GM23338 (cell line): ENCODE measurements around the gene CDKN1A. TPM values are rescaled to one million over a fixed set of nuclear protein-coding genes. Genes with fewer than 3 reads are reported as not detected.

Experiments used
- ATAC-seq: fragments of 200-7000 bp; cut with Tn5 transposase; 3 replicates; pipeline ENCODE4 v1.9.1; 2020
- DNase-seq: peaks from one replicate; pipeline ENCODE4 v3.0.0-alpha.2; 2015; ENCODE audit warnings: low spot score
- H2AFZ ChIP-seq: fragments of 200-600 bp; sonication (generic); 2 replicates; pipeline ENCODE4 v1.8.0; 2016; ENCODE audit warnings: antibody characterized with exemption, mild to moderate bottlenecking, moderate library complexity
- H3F3A ChIP-seq: fragments of 200-600 bp; sonication (generic); replicated peaks from 2 replicates; pipeline ENCODE4 v1.8.0; 2017; ENCODE audit warnings: antibody characterized with exemption, mixed run types, low read depth
- H3K27ac ChIP-seq: fragments of 200-600 bp; sonication (generic); 2 replicates; pipeline ENCODE4 v1.6.1; 2016; ENCODE audit warnings: low read depth
- H3K27me3 ChIP-seq: fragments of 200-600 bp; sonication (generic); 2 replicates; pipeline ENCODE4 v1.8.0; 2016; ENCODE audit warnings: mild to moderate bottlenecking, mixed run types, moderate library complexity; ENCODE audit not compliant: insufficient read depth
- H3K36me3 ChIP-seq: fragments of 200-600 bp; sonication (generic); 2 replicates; pipeline ENCODE4 v1.8.0; 2016; ENCODE audit warnings: mild to moderate bottlenecking; ENCODE audit not compliant: insufficient read depth
- H3K4me1 ChIP-seq: fragments of 200-600 bp; sonication (generic); 2 replicates; pipeline ENCODE4 v1.8.0; 2016; ENCODE audit warnings: mild to moderate bottlenecking, moderate library complexity; ENCODE audit not compliant: insufficient read depth
- H3K4me2 ChIP-seq: fragments of 200-600 bp; sonication (generic); 2 replicates; pipeline ENCODE4 v1.7.1; 2017; ENCODE audit warnings: mixed run types
- H3K4me3 ChIP-seq: fragments of 200-600 bp; sonication (generic); 2 replicates; pipeline ENCODE4 v1.6.1; 2016; ENCODE audit warnings: mixed run types
- H3K79me2 ChIP-seq: fragments of 200-600 bp; sonication (generic); replicated peaks from 2 replicates; pipeline ENCODE4 v1.8.0; 2017; ENCODE audit warnings: mild to moderate bottlenecking; ENCODE audit not compliant: insufficient read depth
- H3K9me2 ChIP-seq: fragments of 200-600 bp; sonication (generic); 2 replicates; pipeline ENCODE4 v1.8.0; 2017; ENCODE audit not compliant: insufficient read depth
- H4K20me1 ChIP-seq: fragments of 200-600 bp; sonication (generic); replicated peaks from 2 replicates; pipeline ENCODE4 v1.8.0; 2017; ENCODE audit warnings: mild to moderate bottlenecking; ENCODE audit not compliant: insufficient read depth
- H3K27ac Mint-ChIP-seq: 2 replicates; pipeline ENCODE4 v1.8.0; 2020; ENCODE audit warnings: inconsistent platforms, mild to moderate bottlenecking, moderate library complexity, mixed read lengths
- H3K27me3 Mint-ChIP-seq: 3 replicates; pipeline ENCODE4 v1.8.0; 2022; ENCODE audit warnings: low read depth, mild to moderate bottlenecking, moderate library complexity, mixed read lengths, inconsistent platforms; ENCODE audit not compliant: insufficient read depth, poor library complexity
- H3K36me3 Mint-ChIP-seq: 3 replicates; pipeline ENCODE4 v1.8.0; 2021; ENCODE audit warnings: low read depth, mild to moderate bottlenecking, inconsistent platforms, moderate library complexity, mixed read lengths
- H3K4me1 Mint-ChIP-seq: 3 replicates; pipeline ENCODE4 v1.8.0; 2020; ENCODE audit warnings: mild to moderate bottlenecking, inconsistent platforms, mixed read lengths
- H3K4me3 Mint-ChIP-seq: 3 replicates; pipeline ENCODE4 v1.8.0; 2021; ENCODE audit warnings: moderate library complexity, mild to moderate bottlenecking, inconsistent platforms, mixed read lengths
- H3K9me3 Mint-ChIP-seq: 3 replicates; pipeline ENCODE4 v1.8.0; 2020; ENCODE audit warnings: moderate library complexity, mild to moderate bottlenecking, inconsistent platforms, mixed read lengths
- CREB1 ChIP-seq: fragments of 250-450 bp; sonication (Bioruptor Pico); IDR thresholded peaks from 2 replicates; pipeline ENCODE4 v1.5.0; 2020; ENCODE audit warnings: low read depth, mild to moderate bottlenecking, moderate library complexity
- EZH2 ChIP-seq: fragments of 200-600 bp; sonication (generic); IDR thresholded peaks from one replicate; pipeline ENCODE4 v1.8.0; 2017; ENCODE audit warnings: antibody characterized with exemption, mild to moderate bottlenecking, low read depth; ENCODE audit not compliant: unreplicated experiment
- EZH2phosphoT487 ChIP-seq: fragments of 200-600 bp; sonication (generic); IDR thresholded peaks from one replicate; pipeline ENCODE4 v1.8.1; 2018; ENCODE audit warnings: antibody characterized with exemption; ENCODE audit not compliant: unreplicated experiment
- JUNB ChIP-seq: IDR thresholded peaks from one replicate; pipeline ENCODE4 v1.6.1; 2016; ENCODE audit warnings: antibody characterized with exemption; ENCODE audit not compliant: unreplicated experiment
- NANOG ChIP-seq: IDR thresholded peaks from 2 replicates; pipeline ENCODE4 v1.6.1; 2016; ENCODE audit warnings: antibody characterized with exemption, borderline replicate concordance
- POLR2AphosphoS5 ChIP-seq: IDR thresholded peaks from 2 replicates; pipeline ENCODE4 v1.6.1; 2016; ENCODE audit warnings: antibody characterized with exemption, low read depth
- STAT1 ChIP-seq: IDR thresholded peaks from one replicate; pipeline ENCODE4 v1.6.1; 2016; ENCODE audit warnings: antibody characterized with exemption; ENCODE audit not compliant: unreplicated experiment
- ZNF114 ChIP-seq: fragments of 250-450 bp; sonication (Bioruptor Pico); IDR thresholded peaks from 2 replicates; pipeline ENCODE4 v1.5.0; 2020; ENCODE audit warnings: mild to moderate bottlenecking, moderate library complexity
- ZNF331 ChIP-seq: fragments of 250-450 bp; sonication (Bioruptor Pico); IDR thresholded peaks from 2 replicates; pipeline ENCODE4 v1.5.0; 2020; ENCODE audit warnings: low read depth, mild to moderate bottlenecking, moderate library complexity
- ZNF462 ChIP-seq: fragments of 250-450 bp; sonication (Bioruptor Pico); IDR thresholded peaks from 2 replicates; pipeline ENCODE4 v1.5.0; 2020; ENCODE audit warnings: mild to moderate bottlenecking, moderate library complexity
- polyA plus RNA-seq: library from polyadenylated mRNA; unstranded; fragments of >200 nt; fragmentation: Nextera tagmentation; extraction: Ambion mirVana; gene quantifications from 2 replicates; pipeline ENCODE4 v1.2.1, GENCODE V29; 2016
- total RNA-seq: library from RNA; depleted of rRNA; stranded (reverse); fragments of >200 nt; shearing (Covaris generic); gene quantifications from 2 replicates; pipeline ENCODE4 v1.2.3, GENCODE V29; 2014
- TF ChIP-seq, protein P1 (sequence below): IDR thresholded peaks from one replicate; pipeline ENCODE4 v1.6.1; 2018; ENCODE audit warnings: antibody characterized with exemption; ENCODE audit not compliant: unreplicated experiment
- TF ChIP-seq, protein P2 (sequence below), 2 experiments: fragments of 200-600 bp in 1 of 2; sonication (generic) in 1 of 2; conservative IDR thresholded peaks; 2 replicates each; pipeline versions ENCODE4 v1.5.1 to v1.6.1; 2016 to 2017; ENCODE audit warnings: antibody characterized with exemption in 2 of 2, low read depth in 2 of 2, mild to moderate bottlenecking in 2 of 2, moderate library complexity in 1 of 2
- TF ChIP-seq, protein P3 (sequence below): IDR thresholded peaks from 2 replicates; pipeline ENCODE4 v1.6.1; 2016; ENCODE audit warnings: antibody characterized with exemption

CDKN1A gene
- total and polyA plus RNA-seq, 2 experiments from 2014 or later = 31.5 to 45.6 TPM

DNA sequence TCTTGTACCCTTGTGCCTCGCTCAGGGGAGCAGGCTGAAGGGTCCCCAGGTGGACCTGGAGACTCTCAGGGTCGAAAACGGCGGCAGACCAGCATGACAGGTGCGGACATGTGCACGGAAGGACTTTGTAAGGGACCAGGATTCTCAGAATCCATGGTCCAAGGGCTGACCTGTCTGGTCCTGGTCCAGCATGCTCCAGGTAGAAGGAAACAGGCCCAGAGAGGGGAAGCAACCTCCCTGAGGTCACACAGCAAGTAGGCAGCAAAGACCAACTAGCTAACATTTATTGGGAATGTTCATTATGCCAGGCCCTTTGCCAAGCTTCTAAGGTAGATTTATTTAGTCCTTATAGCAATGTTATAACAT is 5.9 kb downstream of the CDKN1A start:
- Histone ChIP-seq H3K27ac (no peak overlapping the region), H3K79me2 (peaks cover 33% of the 10 kb centered on the region)
- H3K4me1 Mint-ChIP-seq = peaks cover 16% of the 10 kb centered on the region

More for the DNA sequence above, 5.9 kb downstream of the CDKN1A start:
- H4K20me1 ChIP-seq = no peaks in the 10 kb centered on the region; the same call in none of the 2 replicates
- H3K4me1 ChIP-seq = peaks cover 17% of the 10 kb centered on the region
- ATAC-seq (no peak), DNase-seq (no peak)
- TF ChIP-seq ZNF331 (CRISPR knock-in tag) (no peak), JUNB (no peak), POLR2AphosphoS5 (no peak), ZNF114 (no peak), STAT1 (no peak), CREB1 (CRISPR knock-in tag) (no peak), EZH2phosphoT487 (no peak), NANOG (no peak), ZNF462 (CRISPR knock-in tag) (no peak), EZH2 (no peak)
- TF ChIP-seq, protein P1, sequence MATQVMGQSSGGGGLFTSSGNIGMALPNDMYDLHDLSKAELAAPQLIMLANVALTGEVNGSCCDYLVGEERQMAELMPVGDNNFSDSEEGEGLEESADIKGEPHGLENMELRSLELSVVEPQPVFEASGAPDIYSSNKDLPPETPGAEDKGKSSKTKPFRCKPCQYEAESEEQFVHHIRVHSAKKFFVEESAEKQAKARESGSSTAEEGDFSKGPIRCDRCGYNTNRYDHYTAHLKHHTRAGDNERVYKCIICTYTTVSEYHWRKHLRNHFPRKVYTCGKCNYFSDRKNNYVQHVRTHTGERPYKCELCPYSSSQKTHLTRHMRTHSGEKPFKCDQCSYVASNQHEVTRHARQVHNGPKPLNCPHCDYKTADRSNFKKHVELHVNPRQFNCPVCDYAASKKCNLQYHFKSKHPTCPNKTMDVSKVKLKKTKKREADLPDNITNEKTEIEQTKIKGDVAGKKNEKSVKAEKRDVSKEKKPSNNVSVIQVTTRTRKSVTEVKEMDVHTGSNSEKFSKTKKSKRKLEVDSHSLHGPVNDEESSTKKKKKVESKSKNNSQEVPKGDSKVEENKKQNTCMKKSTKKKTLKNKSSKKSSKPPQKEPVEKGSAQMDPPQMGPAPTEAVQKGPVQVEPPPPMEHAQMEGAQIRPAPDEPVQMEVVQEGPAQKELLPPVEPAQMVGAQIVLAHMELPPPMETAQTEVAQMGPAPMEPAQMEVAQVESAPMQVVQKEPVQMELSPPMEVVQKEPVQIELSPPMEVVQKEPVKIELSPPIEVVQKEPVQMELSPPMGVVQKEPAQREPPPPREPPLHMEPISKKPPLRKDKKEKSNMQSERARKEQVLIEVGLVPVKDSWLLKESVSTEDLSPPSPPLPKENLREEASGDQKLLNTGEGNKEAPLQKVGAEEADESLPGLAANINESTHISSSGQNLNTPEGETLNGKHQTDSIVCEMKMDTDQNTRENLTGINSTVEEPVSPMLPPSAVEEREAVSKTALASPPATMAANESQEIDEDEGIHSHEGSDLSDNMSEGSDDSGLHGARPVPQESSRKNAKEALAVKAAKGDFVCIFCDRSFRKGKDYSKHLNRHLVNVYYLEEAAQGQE = no peak
- TF ChIP-seq, protein P2, sequence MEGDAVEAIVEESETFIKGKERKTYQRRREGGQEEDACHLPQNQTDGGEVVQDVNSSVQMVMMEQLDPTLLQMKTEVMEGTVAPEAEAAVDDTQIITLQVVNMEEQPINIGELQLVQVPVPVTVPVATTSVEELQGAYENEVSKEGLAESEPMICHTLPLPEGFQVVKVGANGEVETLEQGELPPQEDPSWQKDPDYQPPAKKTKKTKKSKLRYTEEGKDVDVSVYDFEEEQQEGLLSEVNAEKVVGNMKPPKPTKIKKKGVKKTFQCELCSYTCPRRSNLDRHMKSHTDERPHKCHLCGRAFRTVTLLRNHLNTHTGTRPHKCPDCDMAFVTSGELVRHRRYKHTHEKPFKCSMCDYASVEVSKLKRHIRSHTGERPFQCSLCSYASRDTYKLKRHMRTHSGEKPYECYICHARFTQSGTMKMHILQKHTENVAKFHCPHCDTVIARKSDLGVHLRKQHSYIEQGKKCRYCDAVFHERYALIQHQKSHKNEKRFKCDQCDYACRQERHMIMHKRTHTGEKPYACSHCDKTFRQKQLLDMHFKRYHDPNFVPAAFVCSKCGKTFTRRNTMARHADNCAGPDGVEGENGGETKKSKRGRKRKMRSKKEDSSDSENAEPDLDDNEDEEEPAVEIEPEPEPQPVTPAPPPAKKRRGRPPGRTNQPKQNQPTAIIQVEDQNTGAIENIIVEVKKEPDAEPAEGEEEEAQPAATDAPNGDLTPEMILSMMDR (conservative IDR thresholded peaks at IDR 0.05; ENCODE audit: low read depth in 2 of 2) = no peak
- TF ChIP-seq, protein P3, sequence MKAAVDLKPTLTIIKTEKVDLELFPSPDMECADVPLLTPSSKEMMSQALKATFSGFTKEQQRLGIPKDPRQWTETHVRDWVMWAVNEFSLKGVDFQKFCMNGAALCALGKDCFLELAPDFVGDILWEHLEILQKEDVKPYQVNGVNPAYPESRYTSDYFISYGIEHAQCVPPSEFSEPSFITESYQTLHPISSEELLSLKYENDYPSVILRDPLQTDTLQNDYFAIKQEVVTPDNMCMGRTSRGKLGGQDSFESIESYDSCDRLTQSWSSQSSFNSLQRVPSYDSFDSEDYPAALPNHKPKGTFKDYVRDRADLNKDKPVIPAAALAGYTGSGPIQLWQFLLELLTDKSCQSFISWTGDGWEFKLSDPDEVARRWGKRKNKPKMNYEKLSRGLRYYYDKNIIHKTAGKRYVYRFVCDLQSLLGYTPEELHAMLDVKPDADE = no peak
- peaks cover 16% of the 10 kb centered on the region for H3K27me3 ChIP-seq
- Mint-ChIP-seq H3K27me3 (peaks cover 23% of the 10 kb centered on the region), H3K36me3 (peaks cover 38% of the 10 kb centered on the region), H3K9me3 (no peaks in the 10 kb centered on the region), H3K27ac (no peak overlapping the region), H3K4me3 (no peak overlapping the region)
- peaks cover 17% of the 10 kb centered on the region; the same call in 1 of the 2 replicates for H3K36me3 ChIP-seq
- H3K4me2 ChIP-seq = no peak overlapping the region
- H2AFZ ChIP-seq = no peak overlapping the region
- H3K4me3 ChIP-seq = no peak overlapping the region
- no peaks in the 10 kb centered on the region for H3K9me2 ChIP-seq
- H3F3A ChIP-seq = no peaks in the 10 kb centered on the region
